Neural cell (in vitro differentiated cells): ENCODE measurements around the gene PLA2G2E. TPM values are rescaled to one million over a fixed set of nuclear protein-coding genes. Genes with fewer than 3 reads are reported as not detected.

Source experiments
- H2AFZ ChIP-seq: fragments of 200-600, 300-800 bp; sonication (generic), shearing (Covaris generic); 2 replicates; pipeline ENCODE4 v1.6.0; 2014; ENCODE audit warnings: low read depth, mild to moderate bottlenecking, antibody characterized with exemption, low read length, moderate library complexity
- H3F3A ChIP-seq: fragments of 200-600 bp; shearing (Covaris generic); 2 replicates; pipeline ENCODE4 v1.6.1; 2016; ENCODE audit warnings: mild to moderate bottlenecking, moderate library complexity, mixed read lengths, antibody characterized with exemption, low read length; ENCODE audit not compliant: insufficient read depth, poor library complexity, severe bottlenecking
- H3K27ac ChIP-seq: fragments of 200-600, 300-800 bp; sonication (generic), shearing (Covaris generic); 2 replicates; pipeline ENCODE4 v1.5.1; 2014; ENCODE audit warnings: mild to moderate bottlenecking, low read length, moderate library complexity
- H3K27me3 ChIP-seq: fragments of 300-800, 200-600 bp; sonication (generic), shearing (Covaris generic); 2 replicates; pipeline ENCODE4 v1.6.0; 2014; ENCODE audit warnings: mild to moderate bottlenecking, low read depth, low read length, moderate library complexity; ENCODE audit not compliant: insufficient read depth
- H3K36me3 ChIP-seq: fragments of 300-800, 200-600 bp; sonication (generic), shearing (Covaris generic); 2 replicates; pipeline ENCODE4 v1.5.1; 2014; ENCODE audit warnings: mild to moderate bottlenecking, antibody characterized with exemption, low read length, moderate library complexity; ENCODE audit not compliant: insufficient read depth
- H3K4me2 ChIP-seq: fragments of 300-800, 200-600 bp; sonication (generic), shearing (Covaris generic); 2 replicates; pipeline ENCODE4 v1.6.0; 2014; ENCODE audit warnings: mild to moderate bottlenecking, low read length
- H3K4me3 ChIP-seq: fragments of 300-800, 200-600 bp; sonication (generic), shearing (Covaris generic); 2 replicates; pipeline ENCODE4 v1.5.1; 2014; ENCODE audit warnings: mild to moderate bottlenecking, low read length, moderate library complexity
- H3K79me2 ChIP-seq: fragments of 200-600 bp; shearing (Covaris generic); replicated peaks from 2 replicates; pipeline ENCODE4 v1.6.0; 2014; ENCODE audit warnings: mild to moderate bottlenecking, low read length, moderate library complexity; ENCODE audit not compliant: insufficient read depth
- H3K9ac ChIP-seq: fragments of 300-800, 200-600 bp; sonication (generic), shearing (Covaris generic); 2 replicates; pipeline ENCODE4 v1.6.1; 2016; ENCODE audit warnings: mild to moderate bottlenecking, low read length, mixed read lengths
- H3K9me2 ChIP-seq: fragments of 200-600 bp; shearing (Covaris generic); 2 replicates; pipeline ENCODE4 v1.6.1; 2016; ENCODE audit warnings: mild to moderate bottlenecking, low read length, mixed read lengths; ENCODE audit not compliant: insufficient read depth
- H3K9me3 ChIP-seq: fragments of 200-600, 300-800 bp; sonication (generic), shearing (Covaris generic); 2 replicates; pipeline ENCODE4 v1.6.1; 2016; ENCODE audit warnings: mild to moderate bottlenecking, mixed run types, low read length, moderate library complexity, mixed read lengths
- H4K20me1 ChIP-seq: fragments of 200-600 bp; shearing (Covaris generic); 2 replicates; pipeline ENCODE4 v1.6.1; 2016; ENCODE audit warnings: mild to moderate bottlenecking, mixed run types; ENCODE audit not compliant: insufficient read depth
- EP300 ChIP-seq: fragments of 450-650 bp; conservative IDR thresholded peaks from 2 replicates; pipeline ENCODE4 v1.6.1; 2014; ENCODE audit warnings: antibody characterized with exemption, mild to moderate bottlenecking, moderate library complexity; ENCODE audit not compliant: poor library complexity, severe bottlenecking
- EZH2 ChIP-seq: fragments of 200-600, 300-800 bp; shearing (Covaris generic), sonication (generic); IDR thresholded peaks from 2 replicates; pipeline ENCODE4 v1.6.1; 2014; ENCODE audit warnings: antibody characterized with exemption, low read length, borderline replicate concordance, mild to moderate bottlenecking; ENCODE audit not compliant: insufficient read depth, poor library complexity, severe bottlenecking
- MXI1 ChIP-seq: fragments of 450-650 bp; conservative IDR thresholded peaks from 2 replicates; pipeline ENCODE4 v1.6.1; 2014; ENCODE audit warnings: antibody characterized with exemption, mild to moderate bottlenecking; ENCODE audit not compliant: poor library complexity, severe bottlenecking
- POLR2AphosphoS5 ChIP-seq: IDR thresholded peaks from 2 replicates; pipeline ENCODE4 v1.6.1; 2012
- RAD21 ChIP-seq: fragments of 450-650 bp; conservative IDR thresholded peaks from 2 replicates; pipeline ENCODE4 v1.6.1; 2014; ENCODE audit warnings: antibody characterized with exemption, mild to moderate bottlenecking, moderate library complexity
- SMC3 ChIP-seq: fragments of 450-650 bp; conservative IDR thresholded peaks from 2 replicates; pipeline ENCODE4 v1.6.1; 2014; ENCODE audit warnings: antibody characterized with exemption, mild to moderate bottlenecking, moderate library complexity; ENCODE audit not compliant: poor library complexity
- TAF1 ChIP-seq: IDR thresholded peaks from 2 replicates; pipeline ENCODE4 v1.6.1; 2012; ENCODE audit warnings: low read depth
- polyA plus RNA-seq: library from polyadenylated mRNA; depleted of rRNA; stranded (reverse); fragments of >200 nt; gene quantifications from 2 replicates; pipeline ENCODE4 v1.2.3, GENCODE V29; 2014
- TF ChIP-seq, protein P1 (sequence below): IDR thresholded peaks from 2 replicates; pipeline ENCODE4 v1.6.1; 2012; ENCODE audit warnings: borderline replicate concordance
- TF ChIP-seq, protein P2 (sequence below): fragments of 450-650 bp; IDR thresholded peaks from 2 replicates; pipeline ENCODE4 v1.5.1; 2014; ENCODE audit warnings: antibody characterized with exemption, mild to moderate bottlenecking, moderate library complexity; ENCODE audit not compliant: poor library complexity, severe bottlenecking

Gene PLA2G2E
- polyA plus RNA-seq, 1 donor from 2014 or later: not detected

DNA sequence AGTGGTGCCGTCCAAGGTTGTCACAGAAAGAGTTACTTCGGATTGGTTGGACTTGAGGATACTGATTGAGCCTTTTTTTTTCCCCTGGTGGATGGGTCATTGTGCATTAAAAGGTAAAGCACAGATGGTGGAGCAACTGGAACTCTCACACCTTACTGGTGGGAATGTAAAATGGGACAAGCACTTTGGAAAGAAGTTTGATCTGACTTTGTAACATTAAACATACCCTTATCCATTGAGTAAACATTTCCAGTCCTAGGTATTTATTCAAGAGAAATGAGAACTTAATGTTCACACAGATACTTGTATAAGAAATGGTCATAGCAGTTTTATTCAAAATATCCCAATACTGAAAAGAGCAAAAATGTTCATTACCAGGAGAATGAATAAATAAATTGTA, 41.1 kb upstream of the PLA2G2E start:
- no peak overlapping the region for H3K9ac ChIP-seq
- no peak overlapping the region for H3K27ac ChIP-seq
- no peak overlapping the region for H3K4me3 ChIP-seq
- H3K9me3 ChIP-seq: no peaks in the 10 kb centered on the region
- TF ChIP-seq SMC3 (no peak), POLR2AphosphoS5 (no peak), EP300 (no peak), MXI1 (no peak), EZH2 (no peak), TAF1 (no peak), RAD21 (no peak)
- TF ChIP-seq, protein P1, sequence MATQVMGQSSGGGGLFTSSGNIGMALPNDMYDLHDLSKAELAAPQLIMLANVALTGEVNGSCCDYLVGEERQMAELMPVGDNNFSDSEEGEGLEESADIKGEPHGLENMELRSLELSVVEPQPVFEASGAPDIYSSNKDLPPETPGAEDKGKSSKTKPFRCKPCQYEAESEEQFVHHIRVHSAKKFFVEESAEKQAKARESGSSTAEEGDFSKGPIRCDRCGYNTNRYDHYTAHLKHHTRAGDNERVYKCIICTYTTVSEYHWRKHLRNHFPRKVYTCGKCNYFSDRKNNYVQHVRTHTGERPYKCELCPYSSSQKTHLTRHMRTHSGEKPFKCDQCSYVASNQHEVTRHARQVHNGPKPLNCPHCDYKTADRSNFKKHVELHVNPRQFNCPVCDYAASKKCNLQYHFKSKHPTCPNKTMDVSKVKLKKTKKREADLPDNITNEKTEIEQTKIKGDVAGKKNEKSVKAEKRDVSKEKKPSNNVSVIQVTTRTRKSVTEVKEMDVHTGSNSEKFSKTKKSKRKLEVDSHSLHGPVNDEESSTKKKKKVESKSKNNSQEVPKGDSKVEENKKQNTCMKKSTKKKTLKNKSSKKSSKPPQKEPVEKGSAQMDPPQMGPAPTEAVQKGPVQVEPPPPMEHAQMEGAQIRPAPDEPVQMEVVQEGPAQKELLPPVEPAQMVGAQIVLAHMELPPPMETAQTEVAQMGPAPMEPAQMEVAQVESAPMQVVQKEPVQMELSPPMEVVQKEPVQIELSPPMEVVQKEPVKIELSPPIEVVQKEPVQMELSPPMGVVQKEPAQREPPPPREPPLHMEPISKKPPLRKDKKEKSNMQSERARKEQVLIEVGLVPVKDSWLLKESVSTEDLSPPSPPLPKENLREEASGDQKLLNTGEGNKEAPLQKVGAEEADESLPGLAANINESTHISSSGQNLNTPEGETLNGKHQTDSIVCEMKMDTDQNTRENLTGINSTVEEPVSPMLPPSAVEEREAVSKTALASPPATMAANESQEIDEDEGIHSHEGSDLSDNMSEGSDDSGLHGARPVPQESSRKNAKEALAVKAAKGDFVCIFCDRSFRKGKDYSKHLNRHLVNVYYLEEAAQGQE: no peak
- TF ChIP-seq, protein P2, sequence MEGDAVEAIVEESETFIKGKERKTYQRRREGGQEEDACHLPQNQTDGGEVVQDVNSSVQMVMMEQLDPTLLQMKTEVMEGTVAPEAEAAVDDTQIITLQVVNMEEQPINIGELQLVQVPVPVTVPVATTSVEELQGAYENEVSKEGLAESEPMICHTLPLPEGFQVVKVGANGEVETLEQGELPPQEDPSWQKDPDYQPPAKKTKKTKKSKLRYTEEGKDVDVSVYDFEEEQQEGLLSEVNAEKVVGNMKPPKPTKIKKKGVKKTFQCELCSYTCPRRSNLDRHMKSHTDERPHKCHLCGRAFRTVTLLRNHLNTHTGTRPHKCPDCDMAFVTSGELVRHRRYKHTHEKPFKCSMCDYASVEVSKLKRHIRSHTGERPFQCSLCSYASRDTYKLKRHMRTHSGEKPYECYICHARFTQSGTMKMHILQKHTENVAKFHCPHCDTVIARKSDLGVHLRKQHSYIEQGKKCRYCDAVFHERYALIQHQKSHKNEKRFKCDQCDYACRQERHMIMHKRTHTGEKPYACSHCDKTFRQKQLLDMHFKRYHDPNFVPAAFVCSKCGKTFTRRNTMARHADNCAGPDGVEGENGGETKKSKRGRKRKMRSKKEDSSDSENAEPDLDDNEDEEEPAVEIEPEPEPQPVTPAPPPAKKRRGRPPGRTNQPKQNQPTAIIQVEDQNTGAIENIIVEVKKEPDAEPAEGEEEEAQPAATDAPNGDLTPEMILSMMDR: no peak
- H3K9me2 ChIP-seq: no peaks in the 10 kb centered on the region
- H3F3A ChIP-seq: no peaks in the 10 kb centered on the region
- H3K36me3 ChIP-seq: no peaks in the 10 kb centered on the region
- no peaks in the 10 kb centered on the region for H3K27me3 ChIP-seq
- H4K20me1 ChIP-seq: no peaks in the 10 kb centered on the region
- H3K4me2 ChIP-seq: no peak overlapping the region
- no peak overlapping the region for H2AFZ ChIP-seq
- H3K79me2 ChIP-seq: no peaks in the 10 kb centered on the region

DNA sequence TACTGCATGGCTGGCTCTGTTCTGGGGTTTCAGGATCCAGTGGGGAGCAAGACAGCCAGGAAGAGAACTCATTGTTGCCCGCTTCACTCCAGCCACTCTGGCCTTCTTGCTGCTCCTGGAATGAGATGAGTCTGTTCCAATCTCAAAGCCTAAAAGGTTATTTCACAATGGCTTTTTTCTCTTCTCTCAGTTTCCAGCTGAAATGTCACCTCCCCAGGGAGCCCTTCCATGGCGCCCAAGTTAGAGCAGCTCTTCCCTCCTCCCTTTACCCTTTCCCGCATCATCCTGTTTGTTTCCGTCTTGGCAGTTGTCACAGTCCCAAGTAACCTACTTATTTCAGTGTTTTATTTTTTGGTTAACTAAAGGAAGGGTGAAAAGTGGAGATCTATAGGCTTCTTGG, 40.2 kb upstream of the PLA2G2E start:
- Histone ChIP-seq H4K20me1 (no peaks in the 10 kb centered on the region), H3K79me2 (no peaks in the 10 kb centered on the region), H2AFZ (no peak overlapping the region), H3K27me3 (no peaks in the 10 kb centered on the region), H3K36me3 (no peaks in the 10 kb centered on the region), H3F3A (no peaks in the 10 kb centered on the region), H3K4me2 (no peak overlapping the region), H3K4me3 (no peak overlapping the region), H3K9me2 (no peaks in the 10 kb centered on the region), H3K27ac (no peak overlapping the region), H3K9ac (no peak overlapping the region), H3K9me3 (no peaks in the 10 kb centered on the region)
- TF ChIP-seq, protein P2: no peak
- no peak for TF ChIP-seq POLR2AphosphoS5
- TF ChIP-seq, protein P1: no peak
- TF ChIP-seq EP300: no peak
- no peak for TF ChIP-seq RAD21
- TF ChIP-seq MXI1: no peak
